ENCODE measurements around the gene DOK6. TPM values are rescaled to one million over a fixed set of nuclear protein-coding genes. Genes with fewer than 3 reads are reported as not detected.

The DOK6 gene
- total and polyA plus RNA-seq, 2 of the 13 experiments (the other 11 are each of a cell fraction or from before 2014, with no cell fraction given) = 17.0 to 17.2 TPM

GRCh38 chr18:69400253-69400975 lies at the start of gene DOK6 (continued):
- TF ChIP-seq ZNF784 (CRISPR knock-in tag; IDR thresholded peaks at IDR 0.05; ENCODE audit: borderline replicate concordance) = no peak
- no peak; the same call in 1 of the 2 replicates for TF ChIP-seq ZNF281 (CRISPR knock-in tag; IDR thresholded peaks at IDR 0.05; ENCODE audit: borderline replicate concordance)
- TF ChIP-seq ATF1 (CRISPR knock-in tag; IDR thresholded peaks at IDR 0.05) = no peak
- no peak for TF ChIP-seq ZNF589 (CRISPR knock-in tag; conservative IDR thresholded peaks at IDR 0.05)
- TF ChIP-seq, protein P1, sequence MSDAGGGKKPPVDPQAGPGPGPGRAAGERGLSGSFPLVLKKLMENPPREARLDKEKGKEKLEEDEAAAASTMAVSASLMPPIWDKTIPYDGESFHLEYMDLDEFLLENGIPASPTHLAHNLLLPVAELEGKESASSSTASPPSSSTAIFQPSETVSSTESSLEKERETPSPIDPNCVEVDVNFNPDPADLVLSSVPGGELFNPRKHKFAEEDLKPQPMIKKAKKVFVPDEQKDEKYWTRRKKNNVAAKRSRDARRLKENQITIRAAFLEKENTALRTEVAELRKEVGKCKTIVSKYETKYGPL (CRISPR knock-in tag; IDR thresholded peaks at IDR 0.05) = no peak
- no peak for TF ChIP-seq ZNF530 (CRISPR knock-in tag; IDR thresholded peaks at IDR 0.05; ENCODE audit: low read depth)
- peak; percentile 65; the same call in 1 of the 2 replicates for TF ChIP-seq NRL (CRISPR knock-in tag; IDR thresholded peaks at IDR 0.05; ENCODE audit: borderline replicate concordance)
- no peak for TF ChIP-seq ZEB1 (IDR thresholded peaks at IDR 0.05; ENCODE audit: insufficient replicate concordance, low read depth)
- TF ChIP-seq ZNF430 (CRISPR knock-in tag; IDR thresholded peaks at IDR 0.05) = no peak
- no peak for TF ChIP-seq HIVEP1 (CRISPR knock-in tag; IDR thresholded peaks at IDR 0.05)
- TF ChIP-seq ZNF234 (CRISPR knock-in tag; conservative IDR thresholded peaks at IDR 0.05) = no peak
- no peak for TF ChIP-seq PCBP2 (optimal IDR thresholded peaks at IDR 0.05; ENCODE audit: low read depth, low read length, poor library complexity, severe bottlenecking)
- TF ChIP-seq ZNF296 (CRISPR knock-in tag; conservative IDR thresholded peaks at IDR 0.05) = no peak
- TF ChIP-seq PHB2 (IDR thresholded peaks at IDR 0.05; ENCODE audit: partially characterized antibody) = no peak
- TF ChIP-seq ZNF138 (CRISPR knock-in tag; IDR thresholded peaks at IDR 0.05; ENCODE audit: low read depth) = no peak
- no peak for TF ChIP-seq MIER3 (CRISPR knock-in tag; IDR thresholded peaks at IDR 0.05; ENCODE audit: borderline replicate concordance)
- TF ChIP-seq ZNF597 (CRISPR knock-in tag; IDR thresholded peaks at IDR 0.05) = no peak
- no peak for TF ChIP-seq SKIL (CRISPR knock-in tag; IDR thresholded peaks at IDR 0.05; ENCODE audit: borderline replicate concordance)
- TF ChIP-seq, protein P2, sequence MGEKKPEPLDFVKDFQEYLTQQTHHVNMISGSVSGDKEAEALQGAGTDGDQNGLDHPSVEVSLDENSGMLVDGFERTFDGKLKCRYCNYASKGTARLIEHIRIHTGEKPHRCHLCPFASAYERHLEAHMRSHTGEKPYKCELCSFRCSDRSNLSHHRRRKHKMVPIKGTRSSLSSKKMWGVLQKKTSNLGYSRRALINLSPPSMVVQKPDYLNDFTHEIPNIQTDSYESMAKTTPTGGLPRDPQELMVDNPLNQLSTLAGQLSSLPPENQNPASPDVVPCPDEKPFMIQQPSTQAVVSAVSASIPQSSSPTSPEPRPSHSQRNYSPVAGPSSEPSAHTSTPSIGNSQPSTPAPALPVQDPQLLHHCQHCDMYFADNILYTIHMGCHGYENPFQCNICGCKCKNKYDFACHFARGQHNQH (CRISPR knock-in tag; IDR thresholded peaks at IDR 0.05) = peak; percentile 65
